GM12878 (cell line): Measurements from ENCODE around the gene HTR7. TPM values are rescaled to one million over a fixed set of nuclear protein-coding genes. Genes with fewer than 3 reads are reported as not detected.

ENCODE experiments used
- ATAC-seq: fragments of 200-7000 bp; cut with Tn5 transposase; 3 replicates; pipeline ENCODE4 v1.9.1; 2020; ENCODE audit warnings: mild to moderate bottlenecking, moderate library complexity
- BruUV-seq: library from RNA; stranded (reverse); fragments of 400-500 nt; replicated peaks from 2 replicates; lab custom pipeline; 2021; lab: Mats Ljungman, UMichigan
- CTCF ChIA-PET: fragments of 300-600 bp; sonication (Branson Sonifier 250); formaldehyde crosslinking; extraction: SDS; loops from one replicate; lab custom pipeline; 2021; ENCODE audit warnings: inconsistent platforms; lab: Yijun Ruan, JAX
- POLR2A ChIA-PET: fragments of 350-600 bp; formaldehyde crosslinking; extraction: SDS; loops from one replicate; lab custom pipeline; 2021; ENCODE audit warnings: inconsistent platforms; lab: Charles Lee
- RAD21 ChIA-PET: fragments of 300-600 bp; sonication (Branson Sonifier 250); formaldehyde crosslinking; loops from one replicate; lab custom pipeline; 2023; ENCODE audit warnings: antibody characterized with exemption; ENCODE audit not compliant: unreplicated experiment; lab: Charles Lee
- SMC1A ChIA-PET: fragments of 300-600 bp; sonication (Branson Sonifier 250); formaldehyde crosslinking; loops from one replicate; lab custom pipeline; 2023; ENCODE audit not compliant: unreplicated experiment, uncharacterized antibody; lab: Charles Lee
- DNase-seq: peaks from one replicate; pipeline ENCODE4 v3.0.0-alpha.2; 2011; ENCODE audit warnings: low read depth, low spot score
- FAIRE-seq: peaks from 3 replicates; lab custom pipeline; 2011; peaks lifted over from hg19 to GRCh38; lab: Jason Lieb, UNC
- H2AFZ ChIP-seq: 2 replicates; pipeline ENCODE4 v1.6.0; 2011; ENCODE audit warnings: low read depth, low read length, control low read depth; ENCODE audit not compliant: control insufficient read depth
- H3K27ac ChIP-seq: 2 replicates; pipeline ENCODE4 v1.5.1; 2011; ENCODE audit warnings: control low read depth; ENCODE audit not compliant: control insufficient read depth, insufficient read depth
- H3K27me3 ChIP-seq, 2 experiments: replicated peaks in 1 of 2; 2 replicates each; pipeline versions ENCODE4 v1.6.0 to v1.6.1; 2011; ENCODE audit warnings: low read length in 1 of 2; ENCODE audit not compliant: control insufficient read depth in 2 of 2, insufficient read depth in 2 of 2
- H3K36me3 ChIP-seq, 2 experiments: 2 replicates each; pipeline ENCODE4 v1.5.1; 2011; ENCODE audit warnings: low read length in 1 of 2; ENCODE audit not compliant: control insufficient read depth in 2 of 2, insufficient read depth in 2 of 2
- H3K4me1 ChIP-seq: 2 replicates; pipeline ENCODE4 v1.6.1; 2011; ENCODE audit warnings: mild to moderate bottlenecking, low read length, moderate library complexity, mixed read lengths; ENCODE audit not compliant: control insufficient read depth, insufficient read depth
- H3K4me2 ChIP-seq: 2 replicates; pipeline ENCODE4 v1.6.0; 2011; ENCODE audit warnings: control low read depth; ENCODE audit not compliant: control insufficient read depth, insufficient read depth
- H3K4me3 ChIP-seq: fragments of 200-600 bp; sonication (generic); 2 replicates; pipeline ENCODE4 v1.5.1; 2016
- H3K79me2 ChIP-seq: 2 replicates; pipeline ENCODE4 v1.6.0; 2011; ENCODE audit warnings: low read length; ENCODE audit not compliant: control insufficient read depth, insufficient read depth
- H3K9ac ChIP-seq: 2 replicates; pipeline ENCODE4 v1.8.0; 2011; ENCODE audit warnings: low read length, control low read depth, mixed read lengths; ENCODE audit not compliant: control insufficient read depth, insufficient read depth
- H3K9me3 ChIP-seq: replicated peaks from 3 replicates; pipeline ENCODE4 v1.5.1; 2011; ENCODE audit warnings: mild to moderate bottlenecking, low read length; ENCODE audit not compliant: control insufficient read depth, insufficient read depth
- H4K20me1 ChIP-seq: 2 replicates; pipeline ENCODE4 v1.6.0; 2011; ENCODE audit not compliant: control insufficient read depth, insufficient read depth
- CBX3 ChIP-seq: fragments of 200-600 bp; sonication (generic); IDR thresholded peaks from 2 replicates; pipeline ENCODE4 v1.6.1; 2016; ENCODE audit warnings: low read depth, borderline replicate concordance
- EP300 ChIP-seq, 2 experiments: fragments of 150-350 bp in 1 of 2; IDR thresholded peaks; 2 replicates each; pipeline ENCODE4 v1.6.1; 2011 to 2012; ENCODE audit warnings: low read depth in 2 of 2, low read length in 2 of 2, borderline replicate concordance in 1 of 2, improper control_type of control experiment in 1 of 2, inconsistent platforms in 1 of 2; ENCODE audit not compliant: control insufficient read depth in 1 of 2
- FOXM1 ChIP-seq: IDR thresholded peaks from 2 replicates; pipeline ENCODE4 v1.6.1; 2012; ENCODE audit warnings: low read depth, mild to moderate bottlenecking, inconsistent platforms, low read length, moderate library complexity
- GATAD2B ChIP-seq: fragments of 450-650 bp; conservative IDR thresholded peaks from 2 replicates; pipeline ENCODE4 v1.6.1; 2017; ENCODE audit warnings: low read depth, mild to moderate bottlenecking, moderate library complexity
- HDGF ChIP-seq: fragments of 450-650 bp; IDR thresholded peaks from 2 replicates; pipeline ENCODE4 v1.6.1; 2016; ENCODE audit warnings: antibody characterized with exemption
- NRF1 ChIP-seq: conservative IDR thresholded peaks from 2 replicates; pipeline ENCODE4 v1.6.1; 2011; ENCODE audit warnings: mild to moderate bottlenecking, low read depth, low read length, improper control_type of control experiment
- RCOR1 ChIP-seq: conservative IDR thresholded peaks from 2 replicates; pipeline ENCODE4 v1.6.1; 2012; ENCODE audit warnings: low read depth, low read length, improper control_type of control experiment
- TCF12 ChIP-seq: IDR thresholded peaks from 2 replicates; pipeline ENCODE4 v1.6.1; 2011; ENCODE audit warnings: low read depth, mild to moderate bottlenecking, low read length
- TCF3 ChIP-seq: IDR thresholded peaks from 2 replicates; pipeline ENCODE4 v1.6.1; 2012; ENCODE audit warnings: low read depth, mild to moderate bottlenecking, low read length, borderline replicate concordance; ENCODE audit not compliant: insufficient read depth
- YBX1 ChIP-seq: fragments of 450-650 bp; IDR thresholded peaks from 2 replicates; pipeline ENCODE4 v1.6.1; 2016; ENCODE audit warnings: antibody characterized with exemption
- YY1 ChIP-seq: IDR thresholded peaks from 2 replicates; pipeline ENCODE4 v1.6.1; 2011; ENCODE audit warnings: low read depth, mild to moderate bottlenecking, low read length
- ZNF207 ChIP-seq: fragments of 450-650 bp; IDR thresholded peaks from 2 replicates; pipeline ENCODE4 v1.6.1; 2014; ENCODE audit warnings: antibody characterized with exemption, mild to moderate bottlenecking, borderline replicate concordance
- ZNF217 ChIP-seq: fragments of 450-650 bp; IDR thresholded peaks from 2 replicates; pipeline ENCODE4 v1.6.1; 2017; ENCODE audit warnings: antibody characterized with exemption, mild to moderate bottlenecking
- ZNF24 ChIP-seq: fragments of 450-650 bp; IDR thresholded peaks from 2 replicates; pipeline ENCODE4 v1.6.1; 2017; ENCODE audit warnings: antibody characterized with exemption, mild to moderate bottlenecking
- ZSCAN29 ChIP-seq: fragments of 450-650 bp; IDR thresholded peaks from 2 replicates; pipeline ENCODE4 v1.6.1; 2017; ENCODE audit warnings: mild to moderate bottlenecking, moderate library complexity
- WGBS: methylation state at CpG from one replicate; pipeline ENCODE4 v1.1.6; 2016; ENCODE audit warnings: low lambda C conversion rate; ENCODE audit not compliant: insufficient replicate concordance, insufficient coverage; ENCODE audit errors: missing lambda C conversion rate; 5-methylcytosine and 5-hydroxymethylcytosine counted together
- in situ Hi-C: fragments of 300-500 bp; cut with MboI; formaldehyde crosslinking; loops from 9 replicates; pipeline ENCODE4 v1.14.3; 2018; ENCODE audit warnings: mixed read lengths
- intact Hi-C: fragments of 100-400 bp; cut with micrococcal nuclease; formaldehyde crosslinking; loops from one replicate; pipeline ENCODE4 v1.14.2; 2022; ENCODE audit not compliant: unreplicated experiment
- polyA plus RNA-seq, 11 experiments: library from polyadenylated mRNA; depleted of rRNA in 4 of 11; unstranded in 6 of 11; stranded (reverse) in 5 of 11; fragments of >200 nt; fragmentation: Nextera tagmentation in 4 of 11; fragmentation: Illumina TruSeq in 1 of 11; extraction: Ambion mirVana in 4 of 11; extraction: Trizol in 1 of 11; gene quantifications; 1 replicate in 1 of 11; 2 replicates in 10 of 11; pipeline versions ENCODE4 v1.2.1 to v1.2.3, GENCODE V29; 2011 to 2016; ENCODE audit warnings: inconsistent platforms in 2 of 11, missing spikeins in 2 of 11, low read depth in 1 of 11
- total RNA-seq, 4 experiments: library from RNA; depleted of rRNA in 3 of 4; stranded (reverse); fragments of >200 nt in 3 of 4; fragmentation: Illumina TruSeq in 1 of 4; extraction: Trizol in 1 of 4; gene quantifications; 2 replicates each; pipeline versions ENCODE4 v1.2.1 to v1.2.3, GENCODE V29; 2013 to 2021
- TF ChIP-seq, protein P1 (sequence below): IDR thresholded peaks from 2 replicates; pipeline ENCODE4 v1.6.1; 2012; ENCODE audit warnings: low read length, inconsistent platforms
- TF ChIP-seq, protein P2 (sequence below): fragments of 450-650 bp; IDR thresholded peaks from 2 replicates; pipeline ENCODE4 v1.6.1; 2017; ENCODE audit warnings: borderline replicate concordance
- TF ChIP-seq, protein P3 (sequence below): fragments of 450-650 bp; IDR thresholded peaks from 2 replicates; pipeline ENCODE4 v1.6.1; 2016; ENCODE audit warnings: mild to moderate bottlenecking
- TF ChIP-seq, protein P4 (sequence below): fragments of 450-650 bp; IDR thresholded peaks from 2 replicates; pipeline ENCODE4 v1.6.1; 2017; ENCODE audit warnings: low read depth, mild to moderate bottlenecking, moderate library complexity

The HTR7 gene
- total and polyA plus RNA-seq, 10 of the 15 experiments (the other 5 are each of a cell fraction or from before 2014, with no cell fraction given): 0.01 to 1.3 (median 0.06) TPM; not detected in 4

DNA sequence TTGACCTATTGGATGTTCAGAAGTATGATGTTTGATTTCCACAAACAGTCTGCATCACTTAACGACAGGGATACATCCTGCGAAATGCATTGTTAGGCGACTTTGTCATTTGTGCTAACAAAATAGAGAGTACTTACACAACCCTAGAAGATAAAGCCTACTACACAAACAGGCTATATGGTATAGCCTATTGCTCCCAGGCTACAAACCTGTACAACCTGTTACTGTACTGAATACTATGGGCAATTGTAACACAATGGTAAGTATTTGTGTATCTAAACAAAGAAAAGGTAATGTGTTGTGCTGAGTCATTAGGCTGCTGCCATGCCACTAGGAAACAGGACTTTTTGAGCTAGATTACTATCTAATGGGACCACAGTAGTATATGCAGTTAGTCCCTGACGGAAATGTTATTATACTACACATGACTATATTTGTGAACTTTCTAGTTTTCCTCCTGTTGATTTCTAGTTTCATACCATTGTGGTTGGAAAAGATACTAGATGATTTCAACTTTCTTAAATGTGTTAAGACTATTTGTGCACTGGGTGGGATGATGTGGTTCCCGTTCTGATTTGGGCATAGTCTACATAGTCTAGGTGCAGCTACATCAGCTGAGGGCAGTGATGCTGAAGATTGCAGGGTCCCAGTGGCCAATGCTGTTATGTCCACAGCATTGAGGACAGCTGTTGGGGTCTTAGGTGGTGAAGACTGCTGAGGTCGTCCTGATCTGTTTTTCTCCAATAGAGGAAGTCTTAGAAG lies 161.7 kb downstream of the HTR7 start:
- TF ChIP-seq ZSCAN29 (no peak), EP300 (IDR thresholded peaks at IDR 0.05; ENCODE audit: borderline replicate concordance in 1 of 2, control insufficient read depth in 1 of 2, low read depth in 2 of 2, low read length in 2 of 2) (no peak), YY1 (no peak), CBX3 (no peak), FOXM1 (no peak), NRF1 (no peak), ZNF217 (no peak), TCF3 (no peak), ZNF207 (no peak), ZNF24 (no peak), YBX1 (no peak), GATAD2B (no peak), TCF12 (no peak), RCOR1 (no peak), HDGF (no peak)
- TF ChIP-seq, protein P1, sequence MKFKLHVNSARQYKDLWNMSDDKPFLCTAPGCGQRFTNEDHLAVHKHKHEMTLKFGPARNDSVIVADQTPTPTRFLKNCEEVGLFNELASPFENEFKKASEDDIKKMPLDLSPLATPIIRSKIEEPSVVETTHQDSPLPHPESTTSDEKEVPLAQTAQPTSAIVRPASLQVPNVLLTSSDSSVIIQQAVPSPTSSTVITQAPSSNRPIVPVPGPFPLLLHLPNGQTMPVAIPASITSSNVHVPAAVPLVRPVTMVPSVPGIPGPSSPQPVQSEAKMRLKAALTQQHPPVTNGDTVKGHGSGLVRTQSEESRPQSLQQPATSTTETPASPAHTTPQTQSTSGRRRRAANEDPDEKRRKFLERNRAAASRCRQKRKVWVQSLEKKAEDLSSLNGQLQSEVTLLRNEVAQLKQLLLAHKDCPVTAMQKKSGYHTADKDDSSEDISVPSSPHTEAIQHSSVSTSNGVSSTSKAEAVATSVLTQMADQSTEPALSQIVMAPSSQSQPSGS: no peak
- TF ChIP-seq, protein P2, sequence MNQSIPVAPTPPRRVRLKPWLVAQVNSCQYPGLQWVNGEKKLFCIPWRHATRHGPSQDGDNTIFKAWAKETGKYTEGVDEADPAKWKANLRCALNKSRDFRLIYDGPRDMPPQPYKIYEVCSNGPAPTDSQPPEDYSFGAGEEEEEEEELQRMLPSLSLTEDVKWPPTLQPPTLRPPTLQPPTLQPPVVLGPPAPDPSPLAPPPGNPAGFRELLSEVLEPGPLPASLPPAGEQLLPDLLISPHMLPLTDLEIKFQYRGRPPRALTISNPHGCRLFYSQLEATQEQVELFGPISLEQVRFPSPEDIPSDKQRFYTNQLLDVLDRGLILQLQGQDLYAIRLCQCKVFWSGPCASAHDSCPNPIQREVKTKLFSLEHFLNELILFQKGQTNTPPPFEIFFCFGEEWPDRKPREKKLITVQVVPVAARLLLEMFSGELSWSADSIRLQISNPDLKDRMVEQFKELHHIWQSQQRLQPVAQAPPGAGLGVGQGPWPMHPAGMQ: no peak
- TF ChIP-seq, protein P3, sequence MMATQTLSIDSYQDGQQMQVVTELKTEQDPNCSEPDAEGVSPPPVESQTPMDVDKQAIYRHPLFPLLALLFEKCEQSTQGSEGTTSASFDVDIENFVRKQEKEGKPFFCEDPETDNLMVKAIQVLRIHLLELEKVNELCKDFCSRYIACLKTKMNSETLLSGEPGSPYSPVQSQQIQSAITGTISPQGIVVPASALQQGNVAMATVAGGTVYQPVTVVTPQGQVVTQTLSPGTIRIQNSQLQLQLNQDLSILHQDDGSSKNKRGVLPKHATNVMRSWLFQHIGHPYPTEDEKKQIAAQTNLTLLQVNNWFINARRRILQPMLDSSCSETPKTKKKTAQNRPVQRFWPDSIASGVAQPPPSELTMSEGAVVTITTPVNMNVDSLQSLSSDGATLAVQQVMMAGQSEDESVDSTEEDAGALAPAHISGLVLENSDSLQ: no peak
- TF ChIP-seq, protein P4, sequence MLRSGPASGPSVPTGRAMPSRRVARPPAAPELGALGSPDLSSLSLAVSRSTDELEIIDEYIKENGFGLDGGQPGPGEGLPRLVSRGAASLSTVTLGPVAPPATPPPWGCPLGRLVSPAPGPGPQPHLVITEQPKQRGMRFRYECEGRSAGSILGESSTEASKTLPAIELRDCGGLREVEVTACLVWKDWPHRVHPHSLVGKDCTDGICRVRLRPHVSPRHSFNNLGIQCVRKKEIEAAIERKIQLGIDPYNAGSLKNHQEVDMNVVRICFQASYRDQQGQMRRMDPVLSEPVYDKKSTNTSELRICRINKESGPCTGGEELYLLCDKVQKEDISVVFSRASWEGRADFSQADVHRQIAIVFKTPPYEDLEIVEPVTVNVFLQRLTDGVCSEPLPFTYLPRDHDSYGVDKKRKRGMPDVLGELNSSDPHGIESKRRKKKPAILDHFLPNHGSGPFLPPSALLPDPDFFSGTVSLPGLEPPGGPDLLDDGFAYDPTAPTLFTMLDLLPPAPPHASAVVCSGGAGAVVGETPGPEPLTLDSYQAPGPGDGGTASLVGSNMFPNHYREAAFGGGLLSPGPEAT: no peak
- Histone ChIP-seq H3K27ac (no peak overlapping the region), H4K20me1 (no peaks in the 10 kb centered on the region), H3K4me1 (no peaks in the 10 kb centered on the region), H3K4me2 (no peak overlapping the region), H3K27me3 (no peaks in the 10 kb centered on the region), H3K79me2 (no peaks in the 10 kb centered on the region), H3K9me3 (no peaks in the 10 kb centered on the region), H2AFZ (no peak overlapping the region), H3K36me3 (no peaks in the 10 kb centered on the region), H3K9ac (no peak overlapping the region), H3K4me3 (no peak overlapping the region)
- POLR2A ChIA-PET: interaction anchor here (0.5 kb wide), 1 partner anchor 123 kb away, joined by 3 read pairs; no protein-coding TSS in a partner anchor
- SMC1A ChIA-PET: no interaction called here
- 20% methylated on average over 6 of the region's 6 CpGs for WGBS
- ATAC-seq (peak; percentile 67), DNase-seq (no peak), FAIRE-seq (no peak)
- intact Hi-C loops: no loop called here
- BruUV-seq: no TSS peak
- in situ Hi-C loops: no loop called here
- RAD21 ChIA-PET: no interaction called here
- CTCF ChIA-PET: no interaction called here
